Activated CD4-positive, alpha-beta T cell treated with anti-CD3 and anti-CD28 coated beads, Interleukin-2, amount 50 U/mL, for 1 hour (primary cell): Measurements from ENCODE around the gene CAMSAP2.

ENCODE experiments used
- DNase-seq: peaks from one replicate; pipeline ENCODE4 v3.0.0-alpha.2; 2020

Gene CAMSAP2, protein sequence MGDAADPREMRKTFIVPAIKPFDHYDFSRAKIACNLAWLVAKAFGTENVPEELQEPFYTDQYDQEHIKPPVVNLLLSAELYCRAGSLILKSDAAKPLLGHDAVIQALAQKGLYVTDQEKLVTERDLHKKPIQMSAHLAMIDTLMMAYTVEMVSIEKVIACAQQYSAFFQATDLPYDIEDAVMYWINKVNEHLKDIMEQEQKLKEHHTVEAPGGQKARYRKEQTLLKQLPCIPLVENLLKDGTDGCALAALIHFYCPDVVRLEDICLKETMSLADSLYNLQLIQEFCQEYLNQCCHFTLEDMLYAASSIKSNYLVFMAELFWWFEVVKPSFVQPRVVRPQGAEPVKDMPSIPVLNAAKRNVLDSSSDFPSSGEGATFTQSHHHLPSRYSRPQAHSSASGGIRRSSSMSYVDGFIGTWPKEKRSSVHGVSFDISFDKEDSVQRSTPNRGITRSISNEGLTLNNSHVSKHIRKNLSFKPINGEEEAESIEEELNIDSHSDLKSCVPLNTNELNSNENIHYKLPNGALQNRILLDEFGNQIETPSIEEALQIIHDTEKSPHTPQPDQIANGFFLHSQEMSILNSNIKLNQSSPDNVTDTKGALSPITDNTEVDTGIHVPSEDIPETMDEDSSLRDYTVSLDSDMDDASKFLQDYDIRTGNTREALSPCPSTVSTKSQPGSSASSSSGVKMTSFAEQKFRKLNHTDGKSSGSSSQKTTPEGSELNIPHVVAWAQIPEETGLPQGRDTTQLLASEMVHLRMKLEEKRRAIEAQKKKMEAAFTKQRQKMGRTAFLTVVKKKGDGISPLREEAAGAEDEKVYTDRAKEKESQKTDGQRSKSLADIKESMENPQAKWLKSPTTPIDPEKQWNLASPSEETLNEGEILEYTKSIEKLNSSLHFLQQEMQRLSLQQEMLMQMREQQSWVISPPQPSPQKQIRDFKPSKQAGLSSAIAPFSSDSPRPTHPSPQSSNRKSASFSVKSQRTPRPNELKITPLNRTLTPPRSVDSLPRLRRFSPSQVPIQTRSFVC (N-terminal part only)

GRCh38 chr1:200738327-200738948, at the start of gene CAMSAP2:
CAMSAP2 (plus strand) TSS chr1:200738893; CDS start chr1:200739828, 935 bp downstream.
- DNase-seq: peak; percentile 66

GRCh38 chr1:200692316-200692715, 46.4 kb upstream of the CAMSAP2 start:
- DNase-seq: no peak

GRCh38 chr1:200693327-200693726, 45.4 kb upstream of the CAMSAP2 start:
- no peak for DNase-seq

DNA sequence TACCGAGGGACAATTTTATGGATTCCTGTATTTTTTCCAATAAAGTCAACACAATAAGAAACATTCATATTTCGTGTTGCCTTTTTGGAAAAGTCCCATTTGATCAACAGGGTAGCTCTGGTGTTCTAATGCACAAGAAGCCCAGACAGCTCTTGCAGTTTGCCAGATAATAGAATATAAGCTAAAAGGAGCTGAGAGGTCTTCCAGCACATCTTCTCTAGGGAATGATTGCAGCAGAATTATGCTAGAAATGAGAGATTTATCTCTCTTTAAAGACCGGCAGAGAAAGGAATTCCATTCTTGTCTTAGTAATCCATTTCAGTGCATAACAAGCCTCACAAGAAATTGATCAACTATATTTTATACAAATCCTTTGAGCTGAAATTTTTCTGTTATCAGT, 44.0 kb upstream of the CAMSAP2 start:
- DNase-seq: no peak

- no peak for DNase-seq
Observed at GRCh38 chr1:200699871-200700270, 38.8 kb upstream of the CAMSAP2 start.

DNA sequence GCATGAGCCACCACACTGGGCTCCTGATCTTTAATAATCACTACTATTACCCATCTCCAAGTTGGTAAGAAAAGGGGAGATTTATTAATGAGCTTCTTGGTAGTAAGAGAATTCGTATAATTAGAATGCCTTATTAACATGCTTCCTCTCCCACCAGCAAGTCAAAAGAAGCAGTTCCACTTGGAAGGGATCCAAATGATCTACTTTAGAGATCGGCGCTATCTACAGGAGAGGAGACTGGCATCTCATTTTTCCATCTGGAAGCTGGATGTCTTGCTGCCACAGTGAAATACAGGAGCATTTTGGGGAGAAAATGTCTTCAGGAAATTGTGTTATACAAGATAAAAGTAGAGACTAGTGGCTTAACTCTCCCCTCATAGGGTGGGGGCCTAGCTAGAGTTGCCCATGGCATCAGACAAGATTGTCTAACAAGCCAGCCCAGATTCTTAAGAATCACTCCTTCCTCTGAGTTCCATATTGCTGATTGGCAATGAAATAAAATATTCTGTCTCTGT, 33.6 kb upstream of the CAMSAP2 start:
- DNase-seq: no peak

DNA sequence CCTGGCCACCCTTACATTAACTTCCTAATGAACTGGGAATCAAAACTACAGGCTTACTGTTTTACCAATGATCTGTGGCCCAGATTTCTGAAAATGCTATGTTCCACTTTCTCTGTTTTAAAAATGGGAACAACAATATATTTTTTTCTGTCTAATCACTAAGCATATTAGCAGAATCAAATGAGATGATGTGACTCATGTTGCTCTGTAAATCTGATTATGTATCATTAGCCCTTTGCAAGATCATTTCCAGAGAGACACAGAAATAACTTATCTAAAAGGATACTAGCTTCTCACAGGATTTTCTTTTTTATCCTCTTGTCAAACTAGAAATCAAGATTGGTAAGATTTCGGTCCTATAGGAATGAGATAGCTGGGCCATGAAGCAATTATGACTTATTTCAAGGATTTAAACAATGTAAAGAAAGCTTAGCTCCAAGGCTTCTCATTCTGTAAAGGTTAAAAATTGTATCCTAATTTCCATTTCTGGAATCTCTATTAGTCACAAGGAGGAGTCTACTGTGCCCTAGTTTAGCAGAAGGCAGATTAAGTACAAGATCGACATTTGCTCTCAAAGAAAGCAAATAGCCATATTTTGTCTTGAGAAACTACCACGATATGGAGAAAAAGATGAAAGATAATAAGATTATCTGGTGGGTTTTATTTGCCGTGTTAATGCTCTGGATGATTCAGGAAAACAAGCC, 32.4 kb upstream of the CAMSAP2 start:
- no peak for DNase-seq

DNA sequence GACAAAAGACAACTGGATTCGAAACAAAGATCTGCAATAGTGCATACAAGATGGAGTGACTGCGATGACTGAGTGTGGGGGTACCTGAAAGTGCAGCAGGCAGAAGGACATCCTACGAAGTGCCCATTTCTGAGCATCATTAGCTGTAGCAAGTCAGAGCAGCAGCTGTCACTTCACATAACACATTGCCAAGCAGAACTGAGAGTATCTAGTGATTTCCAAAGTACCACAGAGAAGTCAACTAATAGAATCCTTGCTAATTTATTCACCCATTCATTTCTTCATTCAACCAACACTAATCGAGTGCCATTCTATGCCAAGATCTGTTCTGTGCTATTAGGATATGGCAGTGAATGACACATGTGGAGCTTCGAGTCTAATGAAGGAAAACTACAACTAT, 31.6 kb upstream of the CAMSAP2 start:
- DNase-seq: no peak

DNA sequence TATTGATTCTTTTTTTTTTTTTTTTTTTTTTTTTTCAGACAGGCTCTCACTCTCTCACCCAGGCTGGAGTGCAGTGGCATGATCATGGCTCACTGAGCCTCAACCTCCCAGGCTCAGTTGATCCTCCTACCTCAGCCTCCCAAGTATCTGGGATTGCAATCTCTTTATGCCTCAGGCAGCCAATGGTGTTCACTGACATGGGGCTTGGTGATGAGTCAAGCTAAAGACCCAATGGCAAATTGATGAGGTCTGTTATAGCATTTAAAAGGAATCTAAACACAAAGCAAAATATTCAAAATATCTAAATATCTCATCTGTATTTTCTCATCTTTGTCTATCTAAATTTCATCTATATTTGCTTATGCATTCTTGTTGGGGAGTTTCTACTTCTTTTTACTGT, 30.5 kb upstream of the CAMSAP2 start:
- DNase-seq: no peak

DNA sequence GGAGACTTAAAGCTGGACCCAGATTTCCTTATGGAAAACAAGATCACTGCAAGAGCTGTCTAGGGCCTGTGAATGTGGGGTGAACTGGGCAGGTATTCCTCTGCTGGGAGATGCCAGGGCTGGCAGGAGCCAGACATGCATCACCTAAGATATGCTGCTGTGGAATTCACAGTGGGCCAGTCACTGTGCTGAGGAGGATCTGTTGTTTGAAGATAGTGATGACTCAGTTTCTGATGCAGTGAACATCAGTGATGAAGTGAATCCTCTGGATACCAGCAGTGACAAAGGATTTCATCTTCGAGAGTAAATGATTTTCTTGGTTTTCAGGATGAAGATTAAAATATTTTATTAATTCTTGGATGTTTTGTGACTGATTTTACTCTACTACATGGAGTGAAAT, 29.9 kb upstream of the CAMSAP2 start:
- DNase-seq: no peak

- no peak for DNase-seq
Observed at GRCh38 chr1:200710166-200710565, 28.5 kb upstream of the CAMSAP2 start.

DNA sequence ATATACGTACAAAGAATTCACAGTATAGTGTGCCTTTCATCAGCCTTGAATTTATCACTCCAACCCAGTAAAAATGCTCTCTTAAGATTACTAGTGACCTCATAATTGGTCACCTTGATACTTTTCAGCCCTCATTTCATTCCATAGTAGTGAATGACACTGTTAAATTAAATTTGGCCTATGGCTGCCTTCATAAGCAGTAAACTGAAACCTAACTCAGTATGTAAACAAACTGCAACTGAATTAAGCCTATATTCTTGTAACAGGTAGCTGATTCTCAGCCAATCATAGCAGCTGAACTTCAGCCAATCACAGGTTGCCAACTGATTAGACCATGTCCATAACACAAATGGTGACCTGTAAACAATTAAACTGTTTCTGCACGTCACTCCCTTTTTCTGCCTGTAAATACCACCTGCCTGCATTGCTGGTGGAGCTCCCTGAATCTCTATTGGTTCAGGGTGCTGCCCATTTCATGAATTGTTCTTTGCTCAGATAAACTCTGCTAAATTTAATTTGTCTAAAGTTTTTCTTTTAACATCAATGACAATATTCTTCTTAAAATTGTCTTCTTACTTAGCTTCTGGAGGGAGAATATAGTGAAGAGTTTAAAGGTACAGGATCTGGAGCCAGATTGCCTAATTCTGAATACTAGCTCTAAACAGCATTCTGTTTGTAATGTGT, 24.0 kb upstream of the CAMSAP2 start:
- DNase-seq: no peak

DNA sequence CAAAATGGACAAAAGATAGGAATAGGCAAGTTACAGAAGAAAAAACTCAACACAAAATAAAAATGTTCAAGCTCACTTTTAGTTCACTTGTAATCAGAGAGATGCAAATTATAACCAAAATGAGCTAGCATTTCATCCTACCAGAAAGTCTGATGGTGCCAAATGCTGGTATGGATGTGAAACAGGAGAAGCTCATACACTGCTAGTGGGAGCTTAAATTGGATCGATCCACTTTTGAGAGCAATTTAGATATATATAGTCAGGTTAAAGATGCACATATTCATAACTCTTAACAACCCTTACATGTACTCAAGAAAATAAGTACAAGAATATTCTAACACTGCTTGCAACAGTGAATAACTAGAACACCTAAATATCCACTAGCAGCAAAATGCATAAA, 18.5 kb upstream of the CAMSAP2 start:
- DNase-seq: no peak

DNA sequence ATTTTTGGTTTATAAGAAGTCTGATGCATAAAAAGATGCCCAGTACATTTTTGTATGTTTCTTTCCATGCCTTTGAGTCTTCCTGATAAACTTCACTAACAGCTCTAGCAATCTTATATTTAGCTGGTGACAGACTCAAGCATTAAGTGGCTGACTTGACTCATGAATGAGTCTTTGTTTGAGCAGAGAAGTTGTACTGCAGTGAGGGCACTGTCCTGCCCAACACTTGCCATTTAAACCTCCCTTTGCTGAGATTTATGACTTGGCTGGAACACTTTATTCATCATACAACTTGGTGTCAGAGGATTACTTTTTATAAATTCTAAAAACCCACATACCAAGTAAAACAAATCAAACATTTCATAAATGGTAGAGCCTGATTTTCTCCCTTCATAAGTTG, 14.6 kb upstream of the CAMSAP2 start:
- DNase-seq: no peak

DNA sequence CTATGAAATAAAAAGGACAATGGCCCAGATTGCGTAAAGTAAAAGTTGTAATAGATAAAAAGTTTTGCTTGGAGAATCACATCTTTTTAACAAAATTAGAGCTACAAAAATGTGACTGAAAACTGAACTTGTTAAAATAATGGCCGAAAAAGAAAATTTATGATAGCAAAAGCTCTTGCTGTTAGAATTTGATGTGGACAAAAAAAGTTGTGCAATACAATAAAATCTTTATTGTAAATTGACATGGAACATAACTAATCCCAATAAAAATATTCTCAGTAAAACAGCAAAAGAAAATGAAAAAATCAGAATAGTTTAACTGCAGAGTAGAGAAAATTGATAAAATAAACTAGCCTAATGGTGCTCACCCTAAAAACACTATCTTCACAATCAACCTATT, 11.4 kb upstream of the CAMSAP2 start:
- no peak for DNase-seq

DNA sequence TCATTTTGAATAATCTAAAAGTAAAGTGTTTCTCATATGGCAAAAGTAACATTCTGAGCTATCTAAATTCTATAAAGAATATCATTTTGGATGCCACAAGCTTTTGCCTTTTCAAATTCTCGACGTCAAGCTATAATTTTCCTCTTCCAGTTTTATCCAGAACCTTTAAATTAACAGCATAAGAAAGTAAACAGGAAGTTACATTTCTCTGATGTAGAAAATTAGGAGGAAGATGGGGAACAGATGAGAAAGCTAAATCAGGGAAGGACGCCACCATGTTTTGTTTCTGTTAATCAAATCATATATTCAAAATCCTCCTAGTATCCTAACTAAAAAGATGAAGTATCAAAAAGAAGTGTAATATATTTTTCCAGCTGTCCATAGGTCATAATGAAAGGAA, 8.8 kb upstream of the CAMSAP2 start:
- no peak for DNase-seq

GRCh38 chr1:200731654-200732332, 6.9 kb upstream of the CAMSAP2 start:
- no peak for DNase-seq

DNA sequence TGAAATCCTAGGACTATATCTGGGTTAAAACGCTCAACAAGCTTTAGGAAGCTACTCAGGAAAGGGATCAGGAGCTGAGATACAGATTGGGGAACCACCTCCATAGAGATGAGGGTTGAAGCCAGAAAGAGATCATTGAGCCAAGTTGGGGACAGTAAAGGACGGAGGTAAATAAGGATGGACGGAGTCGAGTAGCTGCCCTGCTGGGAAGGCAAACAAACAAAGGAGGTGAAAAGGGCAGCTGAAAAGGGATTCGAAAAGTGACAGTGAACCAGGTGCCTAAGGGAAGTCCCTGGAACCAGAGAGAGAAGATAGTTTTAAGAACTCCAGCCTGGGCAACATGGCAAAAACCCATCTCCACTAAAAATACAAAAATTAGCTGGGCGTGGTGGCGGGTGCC, 6.3 kb upstream of the CAMSAP2 start:
- DNase-seq: no peak

GRCh38 chr1:200733907-200734306, 4.8 kb upstream of the CAMSAP2 start:
- DNase-seq: no peak

DNA sequence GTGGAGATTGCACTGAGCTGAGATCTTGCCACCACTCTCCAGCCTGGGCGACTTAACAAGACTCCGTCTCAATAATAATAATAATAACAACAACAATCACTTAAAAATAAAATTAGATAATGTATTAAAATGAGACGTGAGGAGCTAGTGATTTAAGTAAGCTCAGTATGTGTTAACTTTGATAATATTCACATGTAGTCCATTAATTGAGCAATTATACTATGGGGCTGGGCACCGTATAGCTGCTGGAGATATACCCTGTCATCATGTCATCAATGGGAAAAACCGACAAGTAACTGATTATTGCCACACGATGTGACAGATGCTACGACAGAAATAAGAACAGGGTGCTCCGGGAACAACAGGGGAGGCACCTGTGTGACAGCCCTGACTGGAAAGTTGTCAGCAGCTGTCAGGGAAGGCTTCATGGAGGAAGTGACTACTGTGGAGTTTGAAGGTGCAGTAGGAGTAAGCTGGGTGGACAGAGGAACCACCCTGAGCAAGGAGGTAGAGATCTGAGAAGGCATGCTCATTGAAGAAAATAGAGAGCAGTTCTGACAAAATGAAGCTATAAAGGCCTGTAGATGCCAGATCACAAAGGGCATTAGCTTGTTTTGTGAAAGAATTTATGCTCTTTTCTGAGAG, 924 bp upstream of the CAMSAP2 start:
- DNase-seq: no peak
